ENCODE results near the gene STEAP1B. TPM values are rescaled to one million over a fixed set of nuclear protein-coding genes. Genes with fewer than 3 reads are reported as not detected.
"Not testable (repeated sequence)": the region's sequence is repeated elsewhere in the genome, so short reads cannot be mapped to it uniquely, and the experiment has no call there.

STEAP1B gene
- total RNA-seq, 1 donor from 2014 or later: 5.6 TPM

- Mint-ChIP-seq H3K4me3 (ENCODE audit: unreplicated experiment) (no peak overlapping the region), H3K9me3 (ENCODE audit: unreplicated experiment) (no peaks in the 10 kb centered on the region), H3K4me1 (ENCODE audit: unreplicated experiment) (peaks cover 18% of the 10 kb centered on the region), H3K36me3 (ENCODE audit: low read depth, unreplicated experiment) (no peaks in the 10 kb centered on the region), H3K27me3 (ENCODE audit: unreplicated experiment) (peaks cover 3% of the 10 kb centered on the region), H3K27ac (ENCODE audit: unreplicated experiment) (no peak overlapping the region)
- no peak for TF ChIP-seq CTCF (IDR thresholded peaks at IDR 0.05; ENCODE audit: unreplicated experiment)
- DNase-seq (ENCODE audit: low spot score): no peak
These were observed 45.5 kb downstream of the STEAP1B start for GRCh38 chr7:22454446-22454845.

- no peaks in the 10 kb centered on the region for H3K27me3 Mint-ChIP-seq (ENCODE audit: unreplicated experiment)
- TF ChIP-seq CTCF (IDR thresholded peaks at IDR 0.05; ENCODE audit: unreplicated experiment): no peak
- H3K9me3 Mint-ChIP-seq (ENCODE audit: unreplicated experiment): no peaks in the 10 kb centered on the region
- DNase-seq (ENCODE audit: low spot score): no peak
- no peak overlapping the region for H3K4me3 Mint-ChIP-seq (ENCODE audit: unreplicated experiment)
- no peaks in the 10 kb centered on the region for H3K36me3 Mint-ChIP-seq (ENCODE audit: low read depth, unreplicated experiment)
- peak overlapping the region; percentile 45 for H3K27ac Mint-ChIP-seq (ENCODE audit: unreplicated experiment)
- H3K4me1 Mint-ChIP-seq (ENCODE audit: unreplicated experiment): peaks cover 17% of the 10 kb centered on the region
These were observed 46.9 kb downstream of the STEAP1B start for GRCh38 chr7:22452960-22453558.

GRCh38 chr7:22452142-22452959, 47.6 kb downstream of the STEAP1B start:
- Mint-ChIP-seq H3K9me3 (ENCODE audit: unreplicated experiment) (no peaks in the 10 kb centered on the region), H3K36me3 (ENCODE audit: low read depth, unreplicated experiment) (no peaks in the 10 kb centered on the region)

GRCh38 chr7:22450013-22450412, 50.0 kb downstream of the STEAP1B start:
- peaks cover 20% of the 10 kb centered on the region for H3K4me1 Mint-ChIP-seq (ENCODE audit: unreplicated experiment)
- H3K27ac Mint-ChIP-seq (ENCODE audit: unreplicated experiment); H3K27me3 Mint-ChIP-seq (ENCODE audit: unreplicated experiment); DNase-seq (ENCODE audit: low spot score); H3K36me3 Mint-ChIP-seq (ENCODE audit: low read depth, unreplicated experiment); H3K9me3 Mint-ChIP-seq (ENCODE audit: unreplicated experiment); H3K4me3 Mint-ChIP-seq (ENCODE audit: unreplicated experiment): not testable (repeated sequence)

More at GRCh38 chr7:22452142-22452959, 47.6 kb downstream of the STEAP1B start:
- peak; percentile 78 for TF ChIP-seq CTCF (IDR thresholded peaks at IDR 0.05; ENCODE audit: unreplicated experiment)
- Mint-ChIP-seq H3K27ac (ENCODE audit: unreplicated experiment) (peak overlapping the region; percentile 67), H3K4me1 (ENCODE audit: unreplicated experiment) (peaks cover 17% of the 10 kb centered on the region), H3K27me3 (ENCODE audit: unreplicated experiment) (no peaks in the 10 kb centered on the region), H3K4me3 (ENCODE audit: unreplicated experiment) (peak overlapping the region; percentile 40)
- DNase-seq (ENCODE audit: low spot score): peak; percentile 71

- H3K9me3 Mint-ChIP-seq (ENCODE audit: unreplicated experiment): no peaks in the 10 kb centered on the region
- DNase-seq (ENCODE audit: low spot score): no peak
- TF ChIP-seq CTCF (IDR thresholded peaks at IDR 0.05; ENCODE audit: unreplicated experiment): no peak
- no peak overlapping the region for H3K4me3 Mint-ChIP-seq (ENCODE audit: unreplicated experiment)
- peaks cover 27% of the 10 kb centered on the region for H3K4me1 Mint-ChIP-seq (ENCODE audit: unreplicated experiment)
- H3K27me3 Mint-ChIP-seq (ENCODE audit: unreplicated experiment): peaks cover 2% of the 10 kb centered on the region
- H3K27ac Mint-ChIP-seq (ENCODE audit: unreplicated experiment): no peak overlapping the region
- no peaks in the 10 kb centered on the region for H3K36me3 Mint-ChIP-seq (ENCODE audit: low read depth, unreplicated experiment)
These were observed 52.2 kb downstream of the STEAP1B start for GRCh38 chr7:22447762-22448161.

Measured in endothelial cell (in vitro differentiated cells).